T-helper 9 cell (primary cell): Measurements from ENCODE around the gene NR6A1.

ENCODE experiments used
- DNase-seq: peaks from one replicate; pipeline ENCODE4 v3.0.0-alpha.2; 2020

Gene NR6A1

GRCh38 chr9:124795881-124796431 is 24.8 kb upstream of the NR6A1 start:
- no peak for DNase-seq

GRCh38 chr9:124794902-124795491 is 23.9 kb upstream of the NR6A1 start:
- no peak for DNase-seq

GRCh38 chr9:124793015-124793541 is 22.0 kb upstream of the NR6A1 start:
- DNase-seq: no peak

- DNase-seq: no peak
Measured at GRCh38 chr9:124792257-124793014, 21.3 kb upstream of the NR6A1 start.

GRCh38 chr9:124790801-124791505 is 19.8 kb upstream of the NR6A1 start:
- DNase-seq: no peak

GRCh38 chr9:124790301-124790700 is 19.2 kb upstream of the NR6A1 start:
- DNase-seq: no peak

GRCh38 chr9:124789531-124789930 is 18.4 kb upstream of the NR6A1 start:
- DNase-seq: no peak

- no peak for DNase-seq
Measured at GRCh38 chr9:124788542-124789217, 17.6 kb upstream of the NR6A1 start.

- no peak for DNase-seq
Measured at GRCh38 chr9:124786881-124787573, 15.9 kb upstream of the NR6A1 start.

- no peak for DNase-seq
Measured at GRCh38 chr9:124784509-124784908, 13.4 kb upstream of the NR6A1 start.

GRCh38 chr9:124783830-124784229 is 12.7 kb upstream of the NR6A1 start:
- no peak for DNase-seq

GRCh38 chr9:124782661-124783574 is 11.8 kb upstream of the NR6A1 start:
- no peak for DNase-seq

GRCh38 chr9:124781967-124782660 is 11.0 kb upstream of the NR6A1 start:
- no peak for DNase-seq

GRCh38 chr9:124780757-124781151 is 9.6 kb upstream of the NR6A1 start:
- no peak for DNase-seq

GRCh38 chr9:124780060-124780756 is 9.1 kb upstream of the NR6A1 start:
- no peak for DNase-seq

- no peak for DNase-seq
Measured at GRCh38 chr9:124779368-124780059, 8.4 kb upstream of the NR6A1 start.

GRCh38 chr9:124778575-124779367 is 7.7 kb upstream of the NR6A1 start:
- DNase-seq: no peak

GRCh38 chr9:124776954-124777648 is 6.0 kb upstream of the NR6A1 start, which contains the start of gene OLFML2A:
Gene OLFML2A, plus strand, starts transcription at chr9:124777133. Its CDS starts 138 bp downstream, at chr9:124777271.
- peak; percentile 15 for DNase-seq
